Tibial nerve (tissue), 4 donors: ENCODE results near the gene ADGRE2.
"Not testable (repeated sequence)": the region's sequence is repeated elsewhere in the genome, so short reads cannot be mapped to it uniquely, and the experiment has no call there.

Experiments
- EP300 ChIP-seq, 2 donors: sonication (generic); formaldehyde crosslinking; IDR thresholded peaks; one replicate each; pipeline ENCODE4 v1.6.1; 2017; ENCODE audit warnings: antibody characterized with exemption in 2 of 2, mild to moderate bottlenecking in 1 of 2
- POLR2A ChIP-seq, 2 donors: fragments of 450-650 bp; IDR thresholded peaks; one replicate each; pipeline ENCODE4 v1.6.1; 2017; ENCODE audit warnings: antibody characterized with exemption in 2 of 2, mild to moderate bottlenecking in 2 of 2, moderate library complexity in 2 of 2
- TF ChIP-seq, protein P1 (sequence below), 5 experiments: fragments of 200-600 bp in 3 of 5; fragments of 450-650 bp in 2 of 5; sonication (generic) in 3 of 5; IDR thresholded peaks; one replicate each; pipeline ENCODE4 v1.5.1; 2016 to 2019; ENCODE audit warnings: antibody characterized with exemption in 5 of 5, mild to moderate bottlenecking in 3 of 5, moderate library complexity in 2 of 5

DNA sequence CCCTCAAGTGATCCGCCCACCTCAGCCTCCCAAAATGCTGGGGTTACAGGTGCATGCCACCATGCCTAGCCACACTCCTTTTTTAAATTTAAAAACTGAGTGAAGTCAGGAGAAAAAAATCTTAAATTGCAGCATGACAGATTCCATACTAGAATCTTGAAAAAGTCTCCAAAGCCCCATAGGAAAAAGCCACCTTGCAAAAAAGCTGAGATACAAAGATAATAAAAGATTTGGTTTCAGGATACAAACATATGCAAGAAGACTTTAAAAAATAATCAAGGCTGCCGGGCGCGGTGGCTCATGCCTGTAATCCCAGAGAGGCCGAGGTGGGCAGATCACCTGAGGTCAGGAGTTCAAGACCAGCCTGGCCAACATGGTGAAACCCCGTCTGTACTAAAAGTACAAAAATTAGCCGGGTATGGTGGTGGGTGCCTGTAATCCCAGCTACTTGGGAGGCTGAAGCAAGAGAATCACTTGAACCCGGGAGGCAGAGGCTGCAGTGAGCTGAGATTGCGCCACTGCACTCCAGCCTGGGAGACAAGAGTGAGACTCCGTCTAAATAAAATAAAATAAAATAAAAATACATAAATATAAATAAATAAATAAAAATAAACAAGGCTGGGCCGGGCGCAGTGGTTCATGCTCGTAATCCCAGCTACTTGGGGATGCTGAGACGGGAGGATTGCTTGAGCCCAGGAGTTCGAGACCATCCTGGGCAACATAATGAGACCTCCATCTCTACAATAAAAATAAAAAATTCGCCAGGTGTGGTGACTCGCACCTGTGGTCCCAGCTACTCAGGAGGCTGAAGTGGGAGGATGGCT is 3.6 kb upstream of the ADGRE2 start:
- TF ChIP-seq, protein P1, sequence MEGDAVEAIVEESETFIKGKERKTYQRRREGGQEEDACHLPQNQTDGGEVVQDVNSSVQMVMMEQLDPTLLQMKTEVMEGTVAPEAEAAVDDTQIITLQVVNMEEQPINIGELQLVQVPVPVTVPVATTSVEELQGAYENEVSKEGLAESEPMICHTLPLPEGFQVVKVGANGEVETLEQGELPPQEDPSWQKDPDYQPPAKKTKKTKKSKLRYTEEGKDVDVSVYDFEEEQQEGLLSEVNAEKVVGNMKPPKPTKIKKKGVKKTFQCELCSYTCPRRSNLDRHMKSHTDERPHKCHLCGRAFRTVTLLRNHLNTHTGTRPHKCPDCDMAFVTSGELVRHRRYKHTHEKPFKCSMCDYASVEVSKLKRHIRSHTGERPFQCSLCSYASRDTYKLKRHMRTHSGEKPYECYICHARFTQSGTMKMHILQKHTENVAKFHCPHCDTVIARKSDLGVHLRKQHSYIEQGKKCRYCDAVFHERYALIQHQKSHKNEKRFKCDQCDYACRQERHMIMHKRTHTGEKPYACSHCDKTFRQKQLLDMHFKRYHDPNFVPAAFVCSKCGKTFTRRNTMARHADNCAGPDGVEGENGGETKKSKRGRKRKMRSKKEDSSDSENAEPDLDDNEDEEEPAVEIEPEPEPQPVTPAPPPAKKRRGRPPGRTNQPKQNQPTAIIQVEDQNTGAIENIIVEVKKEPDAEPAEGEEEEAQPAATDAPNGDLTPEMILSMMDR (IDR thresholded peaks at IDR 0.05): not testable (repeated sequence)
- TF ChIP-seq POLR2A, EP300 (IDR thresholded peaks at IDR 0.05): not testable (repeated sequence)
